Fibroblast of skin of left biceps (primary cell): ENCODE results near the gene TUSC2.
"Not testable (repeated sequence)": the region's sequence is repeated elsewhere in the genome, so short reads cannot be mapped to it uniquely, and the experiment has no call there.

Source experiments
- DNase-seq, 2 experiments: peaks; one replicate each; pipeline ENCODE4 v3.0.0-alpha.2; 2013; ENCODE audit warnings: low read depth in 2 of 2

Gene TUSC2

DNA sequence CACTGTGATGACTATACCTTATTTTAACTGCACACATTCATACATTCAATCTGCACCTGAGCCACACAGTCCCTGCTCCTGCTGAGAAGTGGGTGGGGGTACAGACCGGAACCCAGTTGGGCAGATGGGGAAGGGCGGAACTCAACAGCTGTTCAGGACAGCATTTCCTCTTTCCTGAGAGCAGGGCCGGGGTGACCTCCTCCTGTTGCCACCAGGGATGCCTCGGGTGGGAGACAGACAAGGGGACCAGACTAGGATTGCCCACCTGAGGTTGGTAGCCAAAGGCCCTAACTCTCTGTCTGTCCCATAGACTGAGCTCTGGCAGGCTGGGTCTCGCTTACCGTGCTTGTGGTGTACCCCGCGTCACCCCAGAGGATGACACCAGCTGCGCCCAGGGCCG, 9.4 kb downstream of the TUSC2 start:
- no peak for DNase-seq

DNA sequence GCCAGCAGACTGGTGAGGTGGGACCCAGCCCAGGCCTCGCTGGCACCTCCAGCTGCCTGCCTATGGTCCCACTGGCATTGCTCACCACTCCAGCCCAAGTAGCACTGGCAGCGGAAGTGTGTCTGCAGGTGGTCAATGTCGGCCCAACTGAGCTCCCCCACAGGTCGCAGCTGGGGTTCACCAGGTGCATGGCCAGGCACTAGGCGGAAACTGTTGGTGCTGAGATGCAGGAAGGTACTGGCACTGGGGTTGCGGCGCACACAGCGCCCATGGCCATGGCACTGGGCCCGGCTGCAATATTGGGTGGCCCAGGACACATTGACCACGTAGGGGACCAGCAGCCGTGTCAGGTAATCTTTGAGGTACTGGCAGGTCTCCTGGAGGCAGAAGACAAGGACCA, 9.9 kb downstream of the TUSC2 start:
- DNase-seq, result no peak

- DNase-seq, result no peak
These were observed 10.7 kb downstream of the TUSC2 start for GRCh38 chr3:50317300-50317699.

- no peak for DNase-seq
These were observed 11.3 kb downstream of the TUSC2 start for GRCh38 chr3:50316657-50317242.

GRCh38 chr3:50314816-50315215, 13.2 kb downstream of the TUSC2 start:
- DNase-seq, result no peak

DNA sequence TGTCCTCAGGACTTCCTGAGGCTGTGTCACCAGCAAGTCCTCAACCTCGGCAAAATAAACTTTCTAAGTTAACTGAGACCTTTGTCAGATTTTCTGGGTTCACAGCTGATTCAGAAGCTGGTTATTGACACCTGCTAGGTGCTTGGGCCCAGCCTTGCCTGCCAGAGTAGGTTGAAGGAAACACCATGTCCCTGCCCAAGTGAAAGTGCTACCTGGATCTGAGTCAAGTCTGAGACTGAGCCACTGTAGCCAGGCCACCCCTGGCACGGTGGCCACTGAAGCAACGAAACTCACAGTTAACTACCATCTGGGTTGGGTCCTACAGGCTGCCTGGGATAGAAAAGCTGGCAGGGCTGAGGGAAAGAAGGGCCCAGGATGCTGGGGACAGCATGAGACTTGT, 13.7 kb downstream of the TUSC2 start:
- no peak for DNase-seq

DNA sequence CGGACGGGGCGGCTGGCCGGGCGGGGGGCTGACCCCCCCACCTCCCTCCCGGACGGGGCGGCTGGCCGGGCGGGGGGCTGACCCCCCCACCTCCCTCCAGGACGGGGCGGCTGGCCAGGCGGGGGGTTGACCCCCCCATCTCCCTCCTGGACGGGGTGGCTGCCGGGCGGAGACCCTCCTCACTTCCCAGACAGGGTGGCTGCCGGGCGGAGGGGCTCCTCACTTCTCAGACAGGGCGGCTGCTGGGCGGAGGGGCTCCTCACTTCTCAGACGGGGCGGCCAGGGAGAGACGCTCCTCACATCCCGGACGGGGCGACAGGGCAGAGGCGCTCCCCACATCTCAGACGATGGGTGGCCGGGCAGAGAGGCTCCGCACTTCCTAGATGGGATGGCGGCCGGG, 16.0 kb downstream of the TUSC2 start:
- not testable (repeated sequence) for DNase-seq

DNA sequence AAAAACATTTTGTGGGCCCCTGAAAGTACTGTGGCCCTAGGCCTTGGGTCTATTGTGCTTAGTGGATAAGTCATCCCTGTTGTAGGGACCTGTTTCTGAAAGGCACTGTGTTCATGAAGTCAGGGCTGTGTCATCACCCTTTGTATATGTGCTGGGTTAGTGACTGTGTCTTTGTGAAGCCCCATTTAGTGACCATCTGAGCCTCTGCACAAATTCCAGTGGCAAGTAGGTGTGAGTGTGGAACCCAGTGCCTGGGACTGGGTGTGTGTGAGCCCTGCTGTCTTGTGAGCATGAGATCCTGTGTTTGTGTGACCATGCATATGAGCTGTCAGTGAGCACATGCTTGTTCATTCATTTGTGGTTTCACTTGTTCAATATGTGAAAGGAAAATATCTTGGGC, 23.4 kb downstream of the TUSC2 start:
- no peak for DNase-seq

- no peak for DNase-seq
These were observed 24.8 kb downstream of the TUSC2 start, which contains the start of gene HYAL1 for GRCh38 chr3:50303013-50303815. Gene HYAL1 (minus strand): TSS chr3:50303574. CDS start chr3:50302956, 618 bp downstream.

GRCh38 chr3:50302095-50303012, 25.7 kb downstream of the TUSC2 start:
- DNase-seq, result no peak

GRCh38 chr3:50300681-50301254, 27.3 kb downstream of the TUSC2 start:
- no peak for DNase-seq

DNA sequence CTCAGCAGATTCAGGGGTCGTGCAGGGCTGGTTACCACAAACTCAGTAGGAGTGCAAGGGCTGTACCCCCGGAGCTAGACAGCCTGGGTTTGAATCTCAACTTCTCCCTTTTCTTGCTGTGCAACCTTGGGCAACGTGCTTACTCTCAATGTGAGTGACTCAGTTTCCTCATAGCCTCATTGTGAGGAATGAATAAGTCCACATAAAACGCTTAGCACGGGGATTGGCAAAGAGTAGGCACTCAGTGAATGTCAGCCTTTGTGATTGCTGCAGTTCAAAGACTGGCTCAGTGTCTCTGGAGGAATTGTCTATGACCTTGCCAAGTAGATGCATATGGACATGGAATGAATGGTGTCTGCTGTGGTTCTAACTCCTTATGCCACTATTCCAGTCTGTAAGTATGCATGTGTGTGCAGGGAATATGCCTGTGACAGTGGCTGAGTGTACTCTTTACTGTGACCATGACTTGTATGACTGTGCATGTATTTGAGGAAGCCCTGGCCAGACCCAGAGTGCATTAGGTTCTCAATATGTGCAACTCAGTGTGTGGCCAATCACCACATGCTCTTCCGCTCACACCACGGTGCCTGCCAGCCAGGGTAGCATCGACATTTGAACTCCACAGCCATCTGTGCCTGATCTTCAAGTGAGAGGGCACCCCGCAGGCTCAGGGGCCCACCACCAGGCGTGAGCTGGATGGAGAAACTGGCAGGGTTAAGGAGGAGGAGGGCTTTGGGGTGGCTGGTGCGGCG, 27.9 kb downstream of the TUSC2 start:
- no peak for DNase-seq

DNA sequence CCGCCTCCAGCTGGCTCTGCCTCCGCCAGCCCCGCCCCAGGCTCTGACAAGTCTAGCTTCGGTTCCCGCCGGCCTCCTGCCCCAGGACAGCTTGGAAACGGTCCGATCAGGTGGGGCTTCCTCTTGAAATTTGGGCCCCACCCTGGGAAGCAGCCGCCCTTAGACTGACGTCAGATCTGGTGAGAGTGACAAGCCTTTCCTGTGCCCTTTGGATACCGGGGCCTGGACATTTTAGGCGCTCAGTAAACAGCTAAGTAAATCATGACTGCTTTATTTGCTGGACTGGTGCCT, 28.4 kb downstream of the TUSC2 start:
- no peak for DNase-seq

DNA sequence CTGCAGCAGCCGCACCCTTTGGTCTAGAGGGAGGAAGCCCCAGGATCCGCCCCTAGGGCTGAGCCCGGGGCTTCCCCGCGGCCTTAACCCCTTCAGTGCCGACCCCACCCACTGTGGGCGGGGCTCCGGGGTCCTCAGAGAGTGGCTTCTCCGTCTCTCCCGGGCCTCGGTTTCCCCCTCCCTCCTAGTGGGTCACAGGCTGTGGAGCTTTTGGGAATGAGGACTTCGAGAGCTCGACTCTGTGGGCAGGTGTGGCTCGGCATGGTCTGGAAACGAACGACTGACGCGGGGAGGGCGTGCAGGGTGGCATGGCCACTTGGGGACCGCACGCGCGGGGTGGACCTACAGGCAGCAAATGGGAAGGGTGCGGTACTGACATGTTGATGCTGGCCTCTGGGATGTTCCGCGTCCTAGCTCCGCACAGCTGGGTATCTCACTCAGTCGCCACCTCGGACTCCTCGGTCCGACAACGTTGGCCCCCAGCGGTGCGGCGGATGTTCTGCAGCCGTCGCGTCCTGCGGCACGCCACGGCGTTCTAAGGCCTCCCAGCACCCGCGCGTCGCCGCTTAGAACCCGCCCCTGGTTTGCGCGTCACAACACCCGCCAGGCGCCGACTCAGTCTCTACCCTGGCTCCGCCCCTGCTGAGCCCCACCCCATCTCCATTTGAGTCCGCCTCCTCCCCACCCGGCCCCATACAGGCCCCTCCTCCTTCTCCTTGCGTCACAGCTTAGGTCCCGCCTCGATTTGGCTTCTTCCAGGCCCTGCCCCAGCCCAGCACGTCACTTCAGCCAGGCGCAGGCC, 29.0 kb downstream of the TUSC2 start, which contains the start of the genes HYAL3 and NAA80:
HYAL3 (minus strand) TSS at position 570 of the 802 bp plus-strand sequence. CDS start 3,803 bp downstream, outside the sequence.
NAA80 (minus strand) TSS at position 570 of the 802 bp plus-strand sequence. CDS start 1,942 bp downstream, outside the sequence.
- DNase-seq, result peak; percentile 98

DNA sequence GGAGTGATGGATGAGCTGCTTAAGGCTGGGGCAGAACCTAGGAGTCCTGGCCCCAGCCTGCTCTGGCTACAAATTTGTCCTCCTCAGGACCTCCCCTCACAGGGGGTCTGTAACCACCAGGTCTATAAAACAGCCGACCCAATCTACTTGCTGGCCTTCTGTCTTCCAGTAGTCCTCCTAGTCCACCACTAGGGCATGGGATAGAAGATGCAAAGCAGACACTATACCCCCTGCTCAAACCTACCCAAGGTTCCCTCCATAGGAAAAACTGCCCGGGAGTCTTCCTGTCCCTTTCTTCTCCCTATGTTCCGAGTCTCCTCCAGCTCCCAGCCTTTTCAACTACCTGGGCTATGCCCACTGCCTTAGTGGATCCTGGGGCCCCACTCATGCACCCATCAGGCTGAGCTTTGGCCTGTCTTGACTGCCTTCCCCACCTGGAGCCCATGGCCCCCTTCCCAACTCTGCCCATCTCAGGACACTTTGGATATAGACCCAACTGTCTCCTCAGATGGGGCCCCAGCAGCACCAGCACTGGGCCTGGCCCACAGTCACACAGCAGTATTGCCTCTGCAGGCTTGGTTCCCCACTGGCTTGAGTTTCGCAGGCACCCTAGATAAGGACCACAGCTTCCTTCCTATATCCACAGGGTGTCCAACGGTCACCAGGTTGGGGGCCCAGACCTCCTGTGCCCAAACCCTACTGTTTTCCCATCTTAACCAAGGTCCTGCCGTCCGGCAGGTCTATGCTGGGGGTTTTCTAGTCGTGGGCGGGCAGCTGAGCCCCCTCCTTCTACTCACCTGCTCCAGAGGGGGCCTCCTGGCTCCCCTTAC, 29.9 kb downstream of the TUSC2 start:
- no peak for DNase-seq

DNA sequence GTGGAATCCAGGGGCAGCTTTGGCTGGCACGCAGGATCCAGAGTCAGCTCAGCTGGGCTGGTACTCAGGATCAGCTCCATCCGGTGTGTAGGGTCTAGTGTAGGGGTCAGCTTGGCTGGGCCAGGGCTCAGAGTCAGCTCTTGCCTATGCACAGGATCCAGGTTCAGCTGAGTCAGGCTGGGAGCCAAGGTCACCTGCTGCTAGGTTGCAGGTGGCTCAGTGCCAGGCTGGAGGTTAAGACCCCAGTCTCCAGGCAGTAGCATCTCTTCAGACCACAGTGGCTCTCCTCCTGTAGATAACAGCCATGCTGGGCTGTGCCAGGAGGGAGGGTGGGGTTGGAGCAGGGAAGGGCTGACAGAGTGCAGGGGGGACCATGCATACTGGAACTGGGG, 30.6 kb downstream of the TUSC2 start:
- no peak for DNase-seq

- no peak for DNase-seq
These were observed 31.2 kb downstream of the TUSC2 start for GRCh38 chr3:50296721-50297383.

GRCh38 chr3:50295553-50296431, 32.2 kb downstream of the TUSC2 start:
- no peak for DNase-seq
